Gastroesophageal sphincter (tissue), 4 donors: ENCODE data around the gene ALG1. TPM values are rescaled to one million over a fixed set of nuclear protein-coding genes. Genes with fewer than 3 reads are reported as not detected.

Experiments used
- ATAC-seq: fragments of 150-250 bp; one replicate; pipeline ENCODE4 v1.9.1; 2016; ENCODE audit warnings: mild to moderate bottlenecking, moderate library complexity
- H3K27ac ChIP-seq, 4 donors: fragments of 200-600 bp; sonication (generic) in 3 of 4; 1 replicate in 3 of 4; 2 replicates in 1 of 4; pipeline ENCODE4 v1.5.1; 2016 to 2019
- H3K27me3 ChIP-seq: fragments of 200-600 bp; sonication (generic); one replicate; pipeline ENCODE4 v1.5.1; 2019
- H3K36me3 ChIP-seq, 2 donors: fragments of 200-600 bp; sonication (generic); one replicate each; pipeline ENCODE4 v1.5.1; 2019; ENCODE audit warnings: control low read depth in 1 of 2
- H3K4me1 ChIP-seq, 3 donors: fragments of 200-600 bp; sonication (generic); 1 replicate in 2 of 3; 2 replicates in 1 of 3; pipeline ENCODE4 v1.5.1; 2016 to 2019; ENCODE audit warnings: control low read depth in 2 of 3
- H3K4me3 ChIP-seq, 2 donors: fragments of 200-600 bp; sonication (generic); one replicate each; pipeline ENCODE4 v1.5.1; 2019; ENCODE audit warnings: mild to moderate bottlenecking in 1 of 2, moderate library complexity in 1 of 2
- H3K9me3 ChIP-seq, 3 donors: fragments of 200-600 bp; sonication (generic); one replicate each; pipeline ENCODE4 v1.5.1; 2017 to 2019; ENCODE audit warnings: control low read depth in 2 of 3
- EP300 ChIP-seq: sonication (generic); formaldehyde crosslinking; IDR thresholded peaks from one replicate; pipeline ENCODE4 v1.6.1; 2017; ENCODE audit warnings: antibody characterized with exemption, mild to moderate bottlenecking
- POLR2A ChIP-seq, 2 donors: fragments of 450-650 bp; IDR thresholded peaks; one replicate each; pipeline ENCODE4 v1.6.1; 2017; ENCODE audit warnings: antibody characterized with exemption in 2 of 2, mild to moderate bottlenecking in 2 of 2, moderate library complexity in 1 of 2
- POLR2AphosphoS5 ChIP-seq: sonication (generic); formaldehyde crosslinking; IDR thresholded peaks from one replicate; pipeline ENCODE4 v1.6.1; 2017; ENCODE audit warnings: antibody characterized with exemption
- WGBS, 2 donors: methylation state at CpG; one replicate each; pipeline ENCODE4 v1.1.5; 2018; ENCODE audit warnings: low coverage in 1 of 2; 5-methylcytosine and 5-hydroxymethylcytosine counted together
- total RNA-seq, 4 donors: library from RNA; depleted of rRNA; stranded (reverse); fragments of >200 nt; gene quantifications; one replicate each; pipeline ENCODE4 v1.1.0, GENCODE V29; 2016
- TF ChIP-seq, protein P1 (sequence below), 4 experiments: fragments of 200-600 bp in 2 of 4; fragments of 450-650 bp in 2 of 4; sonication (generic) in 1 of 4; IDR thresholded peaks; one replicate each; pipeline ENCODE4 v1.5.1; 2017 to 2019; ENCODE audit warnings: antibody characterized with exemption in 4 of 4, mild to moderate bottlenecking in 2 of 4, moderate library complexity in 2 of 4

Gene ALG1
- total RNA-seq, 4 donors from 2014 or later: 6.4 to 16.8 (median 12.9) TPM

DNA sequence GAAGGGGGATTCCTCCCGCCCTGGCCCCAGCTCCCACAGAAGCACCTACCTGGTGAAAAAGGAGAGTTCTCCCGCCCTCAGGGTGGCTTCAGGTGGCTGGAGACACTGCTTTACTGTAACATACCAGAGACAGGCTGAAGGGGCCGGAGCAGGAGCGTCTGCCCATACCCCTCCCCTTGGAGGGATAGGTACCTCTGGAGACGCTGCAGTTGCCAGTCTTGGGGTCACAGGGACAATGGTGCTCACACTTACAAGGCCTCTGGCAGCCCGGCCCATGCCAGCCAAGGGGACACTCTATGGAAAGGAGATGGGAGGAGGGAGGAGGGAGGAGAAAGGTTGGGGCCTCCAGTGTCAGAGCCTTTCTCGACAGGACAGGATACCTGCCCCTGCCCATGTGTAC is 44.6 kb upstream of the ALG1 start:
- Histone ChIP-seq H3K4me3 (no peak overlapping the region), H3K4me1 (peaks cover 0 to 3% (median 0%) of the 10 kb centered on the region in 3 donors), H3K27ac (no peak overlapping the region), H3K27me3 (peaks cover 8% of the 10 kb centered on the region), H3K36me3 (peaks cover 0 to 54% of the 10 kb centered on the region in 2 donors), H3K9me3 (no peaks in the 10 kb centered on the region)
- no peak for ATAC-seq
- TF ChIP-seq, protein P1, sequence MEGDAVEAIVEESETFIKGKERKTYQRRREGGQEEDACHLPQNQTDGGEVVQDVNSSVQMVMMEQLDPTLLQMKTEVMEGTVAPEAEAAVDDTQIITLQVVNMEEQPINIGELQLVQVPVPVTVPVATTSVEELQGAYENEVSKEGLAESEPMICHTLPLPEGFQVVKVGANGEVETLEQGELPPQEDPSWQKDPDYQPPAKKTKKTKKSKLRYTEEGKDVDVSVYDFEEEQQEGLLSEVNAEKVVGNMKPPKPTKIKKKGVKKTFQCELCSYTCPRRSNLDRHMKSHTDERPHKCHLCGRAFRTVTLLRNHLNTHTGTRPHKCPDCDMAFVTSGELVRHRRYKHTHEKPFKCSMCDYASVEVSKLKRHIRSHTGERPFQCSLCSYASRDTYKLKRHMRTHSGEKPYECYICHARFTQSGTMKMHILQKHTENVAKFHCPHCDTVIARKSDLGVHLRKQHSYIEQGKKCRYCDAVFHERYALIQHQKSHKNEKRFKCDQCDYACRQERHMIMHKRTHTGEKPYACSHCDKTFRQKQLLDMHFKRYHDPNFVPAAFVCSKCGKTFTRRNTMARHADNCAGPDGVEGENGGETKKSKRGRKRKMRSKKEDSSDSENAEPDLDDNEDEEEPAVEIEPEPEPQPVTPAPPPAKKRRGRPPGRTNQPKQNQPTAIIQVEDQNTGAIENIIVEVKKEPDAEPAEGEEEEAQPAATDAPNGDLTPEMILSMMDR (IDR thresholded peaks at IDR 0.05): no peak
- TF ChIP-seq POLR2A (IDR thresholded peaks at IDR 0.05): no peak
- TF ChIP-seq POLR2AphosphoS5: no peak
- no peak for TF ChIP-seq EP300
- no CpG with 5 or more reads among the region's 7 CpGs for WGBS, 2 donors

DNA sequence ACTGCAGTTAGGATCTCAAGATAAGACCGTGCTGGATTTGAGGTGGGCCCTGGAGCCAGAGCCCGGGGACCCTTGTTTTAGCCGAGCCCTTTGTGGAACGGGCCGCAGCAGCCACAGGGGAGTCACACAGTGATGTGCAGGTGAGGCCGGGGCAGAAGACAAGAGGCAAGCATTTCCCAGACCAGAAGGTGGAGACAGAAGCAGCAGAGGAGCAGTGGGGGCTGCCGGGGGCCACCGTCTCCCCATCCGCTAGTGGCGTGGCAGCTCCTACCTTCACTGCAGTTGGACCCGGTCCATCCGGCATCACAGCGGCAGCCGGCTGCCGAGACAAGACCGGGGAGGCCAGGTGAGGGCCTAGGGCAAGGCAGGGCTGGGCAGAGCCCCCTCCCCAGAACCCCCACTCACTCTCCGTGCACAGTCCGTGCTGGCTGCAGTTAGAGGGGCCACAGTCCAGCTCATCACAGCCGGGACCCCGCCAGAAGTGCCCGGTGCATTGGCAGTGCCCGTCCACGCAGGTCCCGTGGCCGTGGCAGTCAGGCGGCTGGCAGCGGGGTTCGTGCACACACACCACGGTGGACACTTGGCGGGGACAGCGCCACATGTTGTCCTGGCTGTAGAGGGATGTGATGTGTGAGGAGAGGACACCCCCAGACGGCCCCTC is 43.9 kb upstream of the ALG1 start:
- Histone ChIP-seq H3K27me3 (peaks cover 2% of the 10 kb centered on the region), H3K9me3 (no peaks in the 10 kb centered on the region), H3K4me3 (no peak overlapping the region), H3K36me3 (peaks cover 0 to 54% of the 10 kb centered on the region in 2 donors), H3K27ac (no peak overlapping the region), H3K4me1 (peaks cover 0 to 9% (median 0%) of the 10 kb centered on the region in 3 donors)
- TF ChIP-seq EP300 (no peak), POLR2A (IDR thresholded peaks at IDR 0.05) (no peak), POLR2AphosphoS5 (no peak)
- TF ChIP-seq, protein P1 (IDR thresholded peaks at IDR 0.05): no peak
- ATAC-seq: no peak
- WGBS, 2 donors: no CpG with 5 or more reads among the region's 32 CpGs

DNA sequence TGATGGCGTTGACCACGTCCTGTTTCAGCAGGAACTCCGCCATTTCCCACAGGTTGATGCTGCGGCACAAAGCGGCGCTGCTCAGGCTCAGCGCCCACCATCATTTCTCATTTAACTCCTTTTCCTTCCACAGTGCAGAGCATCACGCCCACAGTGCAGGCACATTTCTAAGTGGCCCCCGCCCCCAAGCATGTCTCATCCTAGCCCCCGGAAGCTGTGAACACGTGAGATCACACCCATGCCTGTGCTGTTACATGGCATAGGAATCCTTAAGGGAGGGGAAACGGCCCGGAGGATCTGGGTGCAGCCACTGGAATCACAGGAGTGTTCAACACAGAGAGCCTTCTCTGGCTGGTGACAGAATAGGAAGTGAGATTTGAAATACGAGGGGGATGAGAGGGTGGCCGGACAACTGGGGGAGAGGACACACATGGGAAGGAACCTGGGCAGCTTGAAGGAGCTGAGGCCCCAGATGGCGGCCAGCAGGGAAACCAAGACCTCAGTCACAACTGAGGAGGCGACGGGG is 42.6 kb upstream of the ALG1 start:
- 89 to 97% methylated on average over 3 to 8 of the region's 18 CpGs for WGBS, 2 donors
- H3K4me1 ChIP-seq: peaks cover 0 to 18% (median under 1%) of the 10 kb centered on the region in 3 donors
- H3K36me3 ChIP-seq: peaks cover 0 to 54% of the 10 kb centered on the region in 2 donors
- TF ChIP-seq POLR2A (IDR thresholded peaks at IDR 0.05) (no peak), EP300 (no peak)
- H3K27ac ChIP-seq: no peak overlapping the region
- no peak overlapping the region for H3K4me3 ChIP-seq
- no peaks in the 10 kb centered on the region for H3K9me3 ChIP-seq
- no peaks in the 10 kb centered on the region for H3K27me3 ChIP-seq
- no peak for ATAC-seq

DNA sequence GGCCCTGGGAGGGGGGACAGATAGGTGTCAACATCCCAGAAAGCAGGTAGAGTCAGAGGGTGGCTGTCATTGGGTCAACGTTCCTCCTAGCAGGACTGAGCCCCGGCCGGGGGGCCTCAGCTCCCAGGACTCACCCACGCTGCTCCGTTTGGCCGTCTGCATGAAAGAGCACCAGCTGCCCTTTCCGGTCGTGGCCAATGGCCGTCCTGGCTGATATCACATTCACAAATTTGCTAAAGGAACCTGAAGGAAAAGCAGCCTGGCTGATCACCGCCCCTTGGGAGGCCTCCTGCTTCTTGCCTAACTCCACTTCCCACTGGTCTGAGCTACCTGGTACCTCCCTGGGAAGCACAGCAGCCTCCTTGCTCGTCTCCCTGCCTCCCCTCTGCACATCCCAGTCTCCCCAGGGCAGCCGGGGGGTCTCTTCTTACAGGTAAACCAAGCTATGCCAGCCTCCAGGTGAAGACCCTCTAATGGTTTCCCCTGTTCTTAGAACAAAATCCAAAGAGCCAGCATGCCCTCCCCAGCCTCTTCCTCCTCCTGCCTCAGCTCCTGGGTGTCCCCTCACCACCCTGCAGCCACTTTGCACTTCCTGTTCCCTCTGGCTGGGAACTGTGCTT is 41.3 kb upstream of the ALG1 start:
- no peaks in the 10 kb centered on the region for H3K9me3 ChIP-seq
- peaks cover 2 to 26% (median 7%) of the 10 kb centered on the region in 3 donors for H3K4me1 ChIP-seq
- TF ChIP-seq, protein P1 (IDR thresholded peaks at IDR 0.05): no peak
- TF ChIP-seq POLR2A (IDR thresholded peaks at IDR 0.05) (no peak), EP300 (no peak), POLR2AphosphoS5 (no peak)
- peaks cover 0 to 49% of the 10 kb centered on the region in 2 donors for H3K36me3 ChIP-seq
- H3K27me3 ChIP-seq: no peaks in the 10 kb centered on the region
- no peak for ATAC-seq
- no peak overlapping the region for H3K4me3 ChIP-seq
- 69 to 85% methylated on average over 4 to 7 of the region's 12 CpGs for WGBS, 2 donors
- H3K27ac ChIP-seq: no peak overlapping the region

DNA sequence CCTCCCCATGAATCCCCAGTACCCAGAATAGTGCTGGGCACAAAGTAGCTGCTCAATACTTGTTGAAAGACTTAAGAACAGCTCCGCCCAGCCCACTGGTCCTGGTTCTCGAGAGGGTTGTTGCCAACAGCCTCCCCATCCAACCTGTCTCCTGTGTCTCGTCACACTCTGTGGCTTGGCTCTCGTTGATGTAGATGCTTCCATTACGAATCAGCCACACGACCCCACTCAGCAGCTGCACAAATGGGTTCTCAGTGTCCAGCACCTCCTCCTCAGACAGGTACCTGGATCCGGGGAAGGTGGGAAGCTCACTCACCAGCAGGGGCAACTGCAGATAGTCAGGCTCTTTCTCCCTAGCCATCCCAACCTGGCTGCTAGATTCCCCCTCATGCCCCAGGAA is 40.0 kb upstream of the ALG1 start:
- Histone ChIP-seq H3K4me3 (no peak overlapping the region), H3K27me3 (no peaks in the 10 kb centered on the region), H3K36me3 (peaks cover 0 to 49% of the 10 kb centered on the region in 2 donors), H3K27ac (no peak overlapping the region), H3K9me3 (no peaks in the 10 kb centered on the region), H3K4me1 (peaks cover 2 to 26% (median 7%) of the 10 kb centered on the region in 3 donors)
- WGBS, 2 donors: 74 to 87% methylated on average over 4 to 7 of the region's 7 CpGs
- no peak for ATAC-seq
- TF ChIP-seq, protein P1 (IDR thresholded peaks at IDR 0.05): no peak
- TF ChIP-seq EP300: no peak
- no peak for TF ChIP-seq POLR2A (IDR thresholded peaks at IDR 0.05)
- no peak for TF ChIP-seq POLR2AphosphoS5
